Astrocyte (in vitro differentiated cells and primary cell): ENCODE results near the gene KCNQ4. TPM values are rescaled to one million over a fixed set of nuclear protein-coding genes. Genes with fewer than 3 reads are reported as not detected.

Experiments
- DNase-seq: peaks from one replicate; pipeline ENCODE4 v3.0.0-alpha.2; 2010; ENCODE audit warnings: low read depth
- FAIRE-seq: peaks from 2 replicates; lab custom pipeline; 2011; peaks lifted over from hg19 to GRCh38; lab: Jason Lieb, UNC
- H2AFZ ChIP-seq: 2 replicates; pipeline ENCODE4 v1.6.0; 2012; ENCODE audit warnings: low read depth, low read length, inconsistent platforms
- H3K27ac ChIP-seq: 2 replicates; pipeline ENCODE4 v1.5.1; 2011; ENCODE audit warnings: low read depth, low read length, inconsistent platforms
- H3K27me3 ChIP-seq: 2 replicates; pipeline ENCODE4 v1.6.0; 2011; ENCODE audit warnings: low read length, inconsistent platforms; ENCODE audit not compliant: insufficient read depth
- H3K36me3 ChIP-seq: 2 replicates; pipeline ENCODE4 v1.5.1; 2011; ENCODE audit warnings: low read length, inconsistent platforms; ENCODE audit not compliant: insufficient read depth
- H3K4me1 ChIP-seq: 2 replicates; pipeline ENCODE4 v1.5.1; 2011; ENCODE audit warnings: low read length, inconsistent platforms; ENCODE audit not compliant: insufficient read depth
- H3K4me2 ChIP-seq: 2 replicates; pipeline ENCODE4 v1.6.0; 2012; ENCODE audit warnings: low read length, inconsistent platforms
- H3K4me3 ChIP-seq: 2 replicates; pipeline ENCODE4 v1.5.1; 2011; ENCODE audit warnings: low read depth, mild to moderate bottlenecking, low read length, inconsistent platforms; ENCODE audit not compliant: insufficient read depth
- H3K79me2 ChIP-seq: 2 replicates; pipeline ENCODE4 v1.6.0; 2012; ENCODE audit warnings: mild to moderate bottlenecking, low read length, inconsistent platforms; ENCODE audit not compliant: insufficient read depth
- H3K9ac ChIP-seq: 2 replicates; pipeline ENCODE4 v1.6.0; 2012; ENCODE audit warnings: mild to moderate bottlenecking, low read length, inconsistent platforms
- H3K9me3 ChIP-seq: 2 replicates; pipeline ENCODE4 v1.5.1; 2012; ENCODE audit warnings: low read depth, mild to moderate bottlenecking, low read length, inconsistent platforms; ENCODE audit not compliant: insufficient read depth
- H4K20me1 ChIP-seq: 2 replicates; pipeline ENCODE4 v1.6.0; 2012; ENCODE audit warnings: low read length, inconsistent platforms; ENCODE audit not compliant: insufficient read depth
- H3K27ac Mint-ChIP-seq: one replicate; pipeline ENCODE4 v1.8.0; 2021; ENCODE audit warnings: mild to moderate bottlenecking, mixed read lengths; ENCODE audit not compliant: unreplicated experiment
- H3K27me3 Mint-ChIP-seq: one replicate; pipeline ENCODE4 v1.8.0; 2021; ENCODE audit warnings: low read depth, mixed read lengths; ENCODE audit not compliant: unreplicated experiment
- H3K36me3 Mint-ChIP-seq: one replicate; pipeline ENCODE4 v1.8.0; 2021; ENCODE audit warnings: low read depth, mixed read lengths; ENCODE audit not compliant: unreplicated experiment
- H3K4me1 Mint-ChIP-seq: one replicate; pipeline ENCODE4 v1.8.0; 2021; ENCODE audit warnings: low read depth, mixed read lengths; ENCODE audit not compliant: unreplicated experiment
- H3K4me3 Mint-ChIP-seq: one replicate; pipeline ENCODE4 v1.8.0; 2021; ENCODE audit warnings: mild to moderate bottlenecking, moderate library complexity, mixed read lengths; ENCODE audit not compliant: unreplicated experiment
- H3K9me3 Mint-ChIP-seq: one replicate; pipeline ENCODE4 v1.8.0; 2021; ENCODE audit warnings: mild to moderate bottlenecking, mixed read lengths; ENCODE audit not compliant: unreplicated experiment
- CTCF ChIP-seq: IDR thresholded peaks from 2 replicates; pipeline ENCODE4 v1.5.1; 2011; ENCODE audit warnings: low read depth, mild to moderate bottlenecking, inconsistent platforms, low read length, moderate library complexity; ENCODE audit not compliant: insufficient read depth
- EZH2 ChIP-seq: IDR thresholded peaks from 2 replicates; pipeline ENCODE4 v1.6.1; 2012; ENCODE audit warnings: mild to moderate bottlenecking, low read length, inconsistent platforms; ENCODE audit not compliant: insufficient read depth
- total RNA-seq: library from RNA; stranded (reverse); gene quantifications from 2 replicates; pipeline ENCODE4 v1.2.1, GENCODE V29; 2021

Gene KCNQ4
- total RNA-seq, 1 donor from 2014 or later: 0.89 TPM

- H3K36me3 Mint-ChIP-seq: peaks cover 25% of the 10 kb centered on the region
- Histone ChIP-seq H3K27ac (no peak overlapping the region), H3K4me2 (no peak overlapping the region), H3K36me3 (peaks cover 3% of the 10 kb centered on the region), H3K79me2 (no peaks in the 10 kb centered on the region), H3K4me3 (no peak overlapping the region), H3K9me3 (no peaks in the 10 kb centered on the region), H3K4me1 (peaks cover 3% of the 10 kb centered on the region), H2AFZ (no peak overlapping the region), H4K20me1 (peaks cover 6% of the 10 kb centered on the region), H3K27me3 (peaks cover 13% of the 10 kb centered on the region), H3K9ac (no peak overlapping the region)
- FAIRE-seq (no peak), DNase-seq (no peak)
- no peak overlapping the region for H3K4me3 Mint-ChIP-seq
- peaks cover 36% of the 10 kb centered on the region for H3K27me3 Mint-ChIP-seq
- H3K27ac Mint-ChIP-seq: peak overlapping the region; percentile 58
- no peak for TF ChIP-seq EZH2
- TF ChIP-seq CTCF: no peak
- H3K4me1 Mint-ChIP-seq: peaks cover 9% of the 10 kb centered on the region
- H3K9me3 Mint-ChIP-seq: peaks cover 5% of the 10 kb centered on the region
Measured at GRCh38 chr1:40780678-40781607, 2.6 kb upstream of the KCNQ4 start.

- Mint-ChIP-seq H3K9me3 (peaks cover 5% of the 10 kb centered on the region), H3K27me3 (peaks cover 38% of the 10 kb centered on the region), H3K4me1 (peaks cover 9% of the 10 kb centered on the region), H3K4me3 (no peak overlapping the region), H3K27ac (no peak overlapping the region), H3K36me3 (peaks cover 18% of the 10 kb centered on the region)
- Histone ChIP-seq H3K27me3 (peaks cover 13% of the 10 kb centered on the region), H3K9me3 (no peaks in the 10 kb centered on the region), H3K4me1 (peaks cover 3% of the 10 kb centered on the region), H3K9ac (no peak overlapping the region), H4K20me1 (peaks cover 6% of the 10 kb centered on the region), H3K27ac (no peak overlapping the region), H3K36me3 (no peaks in the 10 kb centered on the region), H2AFZ (no peak overlapping the region), H3K79me2 (no peaks in the 10 kb centered on the region), H3K4me2 (no peak overlapping the region), H3K4me3 (no peak overlapping the region)
- DNase-seq: no peak
- no peak for TF ChIP-seq EZH2
- no peak for TF ChIP-seq CTCF
- FAIRE-seq: no peak
Measured at GRCh38 chr1:40781608-40781971, 2.0 kb upstream of the KCNQ4 start.
